B cell (primary cell): ENCODE results near the gene ZBTB44.

Experiments used
- CTCF ChIP-seq: fragments of 200-600 bp; IDR thresholded peaks from one replicate; pipeline ENCODE4 v1.8.0; 2022; ENCODE audit warnings: antibody characterized with exemption, mild to moderate bottlenecking
- EZH2 ChIP-seq: IDR thresholded peaks from 2 replicates; pipeline ENCODE4 v1.6.1; 2012; ENCODE audit warnings: borderline replicate concordance, low read depth, mild to moderate bottlenecking, moderate library complexity, low read length; ENCODE audit not compliant: insufficient read depth, poor library complexity, severe bottlenecking

GRCh38 chr11:130237282-130238006 is 77.3 kb downstream of the ZBTB44 start:
- TF ChIP-seq CTCF = no peak
- TF ChIP-seq EZH2 = no peak
